SK-N-SH (cell line): ENCODE results near the gene COQ8B.

Experiments used
- CHD2 ChIP-seq: fragments of 150-350 bp; IDR thresholded peaks from 2 replicates; pipeline ENCODE4 v1.6.1; 2018; ENCODE audit warnings: low read length; ENCODE audit not compliant: partially characterized antibody
- ELF1 ChIP-seq: IDR thresholded peaks from 2 replicates; pipeline ENCODE4 v1.4.0; 2012
- EP300 ChIP-seq, 2 experiments: IDR thresholded peaks; 2 replicates each; pipeline versions ENCODE4 v1.4.0 to v1.6.1; 2012; ENCODE audit warnings: borderline replicate concordance in 1 of 2, low read depth in 1 of 2, low read length in 1 of 2
- EZH2phosphoT487 ChIP-seq: fragments of 200-600 bp; sonication (generic); IDR thresholded peaks from 2 replicates; pipeline ENCODE4 v1.6.1; 2017; ENCODE audit warnings: low read depth, mixed run types, mild to moderate bottlenecking, antibody characterized with exemption, moderate library complexity, borderline replicate concordance
- JUND ChIP-seq: IDR thresholded peaks from 2 replicates; pipeline ENCODE4 v1.4.0; 2012
- MXI1 ChIP-seq: IDR thresholded peaks from 2 replicates; pipeline ENCODE4 v1.6.1; 2012; ENCODE audit warnings: mild to moderate bottlenecking, low read depth, low read length, improper control_type of control experiment
- POLR2AphosphoS5 ChIP-seq: IDR thresholded peaks from 2 replicates; pipeline ENCODE4 v1.6.1; 2012; ENCODE audit warnings: low read depth, low read length
- RAD21 ChIP-seq: IDR thresholded peaks from 2 replicates; pipeline ENCODE4 v1.6.1; 2012; ENCODE audit warnings: mild to moderate bottlenecking, low read length
- RCOR1 ChIP-seq: fragments of 150-350 bp; IDR thresholded peaks from 2 replicates; pipeline ENCODE4 v1.6.1; 2017; ENCODE audit warnings: antibody characterized with exemption, low read length
- RFX5 ChIP-seq: IDR thresholded peaks from 2 replicates; pipeline ENCODE4 v1.6.1; 2012; ENCODE audit warnings: mild to moderate bottlenecking, improper control_type of control experiment, low read length
- SIN3A ChIP-seq: IDR thresholded peaks from 2 replicates; pipeline ENCODE4 v1.6.1; 2012; ENCODE audit warnings: low read depth, mild to moderate bottlenecking, low read length, moderate library complexity, borderline replicate concordance
- TEAD4 ChIP-seq: IDR thresholded peaks from 2 replicates; pipeline ENCODE4 v1.4.0; 2012; ENCODE audit warnings: mild to moderate bottlenecking, borderline replicate concordance; ENCODE audit not compliant: insufficient read depth
- TF ChIP-seq, protein P1 (sequence below): fragments of 200-600 bp; sonication (generic); IDR thresholded peaks from 2 replicates; pipeline ENCODE4 v1.6.1; 2017; ENCODE audit warnings: antibody characterized with exemption, mild to moderate bottlenecking, moderate library complexity
- TF ChIP-seq, protein P2 (sequence below): IDR thresholded peaks from 2 replicates; pipeline ENCODE4 v1.4.0; 2012; ENCODE audit warnings: low read depth, borderline replicate concordance

DNA sequence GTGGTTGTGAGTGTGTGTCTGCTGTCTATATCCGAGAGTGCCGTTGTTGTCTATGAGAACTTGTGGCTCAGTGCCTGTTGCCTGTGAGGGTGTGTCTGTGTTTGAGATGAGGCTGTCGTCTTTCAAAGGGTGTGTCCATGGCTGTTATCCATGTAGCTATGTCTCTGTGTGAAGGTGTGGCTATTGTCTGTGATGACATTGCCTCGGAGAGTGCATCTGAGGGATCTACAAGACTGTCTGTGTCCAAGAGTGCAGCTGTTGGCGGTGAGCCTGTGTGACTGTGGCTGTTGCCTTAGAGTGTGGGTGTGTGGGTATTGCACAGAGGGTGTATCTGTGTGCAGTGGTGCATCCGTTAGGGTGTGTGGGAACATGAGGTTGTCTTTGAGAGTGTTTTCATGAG, 31.1 kb downstream of the COQ8B start:
- TF ChIP-seq RAD21 (no peak), POLR2AphosphoS5 (no peak), EP300 (IDR thresholded peaks at IDR 0.05; ENCODE audit: borderline replicate concordance in 1 of 2, low read depth in 1 of 2, low read length in 1 of 2) (no peak), TEAD4 (no peak), SIN3A (no peak), RCOR1 (no peak), MXI1 (no peak), ELF1 (no peak), JUND (no peak), RFX5 (no peak), EZH2phosphoT487 (no peak), CHD2 (no peak)
- TF ChIP-seq, protein P1, sequence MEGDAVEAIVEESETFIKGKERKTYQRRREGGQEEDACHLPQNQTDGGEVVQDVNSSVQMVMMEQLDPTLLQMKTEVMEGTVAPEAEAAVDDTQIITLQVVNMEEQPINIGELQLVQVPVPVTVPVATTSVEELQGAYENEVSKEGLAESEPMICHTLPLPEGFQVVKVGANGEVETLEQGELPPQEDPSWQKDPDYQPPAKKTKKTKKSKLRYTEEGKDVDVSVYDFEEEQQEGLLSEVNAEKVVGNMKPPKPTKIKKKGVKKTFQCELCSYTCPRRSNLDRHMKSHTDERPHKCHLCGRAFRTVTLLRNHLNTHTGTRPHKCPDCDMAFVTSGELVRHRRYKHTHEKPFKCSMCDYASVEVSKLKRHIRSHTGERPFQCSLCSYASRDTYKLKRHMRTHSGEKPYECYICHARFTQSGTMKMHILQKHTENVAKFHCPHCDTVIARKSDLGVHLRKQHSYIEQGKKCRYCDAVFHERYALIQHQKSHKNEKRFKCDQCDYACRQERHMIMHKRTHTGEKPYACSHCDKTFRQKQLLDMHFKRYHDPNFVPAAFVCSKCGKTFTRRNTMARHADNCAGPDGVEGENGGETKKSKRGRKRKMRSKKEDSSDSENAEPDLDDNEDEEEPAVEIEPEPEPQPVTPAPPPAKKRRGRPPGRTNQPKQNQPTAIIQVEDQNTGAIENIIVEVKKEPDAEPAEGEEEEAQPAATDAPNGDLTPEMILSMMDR: no peak
- TF ChIP-seq, protein P2, sequence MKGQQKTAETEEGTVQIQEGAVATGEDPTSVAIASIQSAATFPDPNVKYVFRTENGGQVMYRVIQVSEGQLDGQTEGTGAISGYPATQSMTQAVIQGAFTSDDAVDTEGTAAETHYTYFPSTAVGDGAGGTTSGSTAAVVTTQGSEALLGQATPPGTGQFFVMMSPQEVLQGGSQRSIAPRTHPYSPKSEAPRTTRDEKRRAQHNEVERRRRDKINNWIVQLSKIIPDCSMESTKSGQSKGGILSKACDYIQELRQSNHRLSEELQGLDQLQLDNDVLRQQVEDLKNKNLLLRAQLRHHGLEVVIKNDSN: no peak
